GOT3 (cell line): ENCODE measurements around the gene LLGL2.

Experiments used
- DNase-seq: peaks from one replicate; lab custom pipeline; 2025; ENCODE audit warnings: mixed read lengths; lab: John Stamatoyannopoulos, UW

Gene LLGL2

GRCh38 chr17:75614006-75614405 is 88.5 kb downstream of the LLGL2 start:
- no peak for DNase-seq

- no peak for DNase-seq
These were observed 89.2 kb downstream of the LLGL2 start for GRCh38 chr17:75614556-75615270.

- DNase-seq: no peak
These were observed 89.8 kb downstream of the LLGL2 start for GRCh38 chr17:75615301-75615700.

- no peak for DNase-seq
These were observed 91.1 kb downstream of the LLGL2 start for GRCh38 chr17:75616521-75617122.

GRCh38 chr17:75617218-75617617 is 91.7 kb downstream of the LLGL2 start:
- DNase-seq: no peak

GRCh38 chr17:75617675-75618074 is 92.2 kb downstream of the LLGL2 start:
- no peak for DNase-seq

GRCh38 chr17:75619506-75620431 is 94.3 kb downstream of the LLGL2 start:
- DNase-seq: no peak

GRCh38 chr17:75621489-75621888 is 96.0 kb downstream of the LLGL2 start:
- no peak for DNase-seq

- no peak for DNase-seq
These were observed 96.6 kb downstream of the LLGL2 start for GRCh38 chr17:75622076-75622475.

- no peak for DNase-seq
These were observed 97.3 kb downstream of the LLGL2 start for GRCh38 chr17:75622771-75623273.

- DNase-seq: no peak
These were observed 97.9 kb downstream of the LLGL2 start for GRCh38 chr17:75623386-75623785.

GRCh38 chr17:75624021-75624420 is 98.5 kb downstream of the LLGL2 start:
- DNase-seq: no peak
